Muscle of leg (tissue), 11 donors: ENCODE results near the gene CAPZB. TPM values are rescaled to one million over a fixed set of nuclear protein-coding genes. Genes with fewer than 3 reads are reported as not detected.

Source experiments
- DNase-seq: peaks from one replicate; pipeline ENCODE4 v3.0.0; 2013
- H3K27ac ChIP-seq: one replicate; pipeline ENCODE4 v1.5.1; 2013; ENCODE audit warnings: mild to moderate bottlenecking, low read length, control low read depth
- H3K27me3 ChIP-seq: one replicate; pipeline ENCODE4 v1.6.1; 2013; ENCODE audit warnings: low read length; ENCODE audit not compliant: control insufficient read depth, insufficient read depth
- H3K36me3 ChIP-seq: one replicate; pipeline ENCODE4 v1.6.1; 2013; ENCODE audit warnings: low read length; ENCODE audit not compliant: control insufficient read depth, insufficient read depth
- H3K4me1 ChIP-seq: one replicate; pipeline ENCODE4 v1.6.1; 2013; ENCODE audit warnings: low read length; ENCODE audit not compliant: control insufficient read depth, insufficient read depth
- H3K4me3 ChIP-seq: one replicate; pipeline ENCODE4 v1.5.1; 2013; ENCODE audit warnings: low read length, control low read depth
- H3K9me3 ChIP-seq: replicated peaks from 2 replicates; pipeline ENCODE4 v1.6.1; 2013; ENCODE audit warnings: low read depth, low read length; ENCODE audit not compliant: control insufficient read depth
- WGBS: methylation state at CpG from one replicate; pipeline ENCODE4 v1.1.5; 2013; ENCODE audit warnings: missing lambda C conversion rate; ENCODE audit not compliant: insufficient coverage; 5-methylcytosine and 5-hydroxymethylcytosine counted together
- polyA plus RNA-seq, 8 donors: library from polyadenylated mRNA; unstranded; fragments of 120-200 nt; gene quantifications; one replicate each; pipeline versions ENCODE4 v1.2.1 to v1.2.3, GENCODE V29; 2013; ENCODE audit warnings: inconsistent platforms in 1 of 8, low replicate concordance in 1 of 8; ENCODE audit not compliant: insufficient read length in 8 of 8, insufficient read depth in 1 of 8
- total RNA-seq: library from RNA; stranded (reverse); fragments of 120-200 nt; gene quantifications from one replicate; pipeline ENCODE4 v1.2.4, GENCODE V29; 2013

CAPZB gene
- total and polyA plus RNA-seq, 9 donors = 85.8 to 296 (median 267) TPM

- DNase-seq = peak; percentile 53
- no peaks in the 10 kb centered on the region for H3K27me3 ChIP-seq
- peaks cover 42% of the 10 kb centered on the region for H3K4me1 ChIP-seq
- 41% methylated on average over 2 of the region's 3 CpGs for WGBS
- no peaks in the 10 kb centered on the region for H3K9me3 ChIP-seq
- H3K36me3 ChIP-seq = peaks cover 11% of the 10 kb centered on the region
- H3K27ac ChIP-seq = no peak overlapping the region
- H3K4me3 ChIP-seq = no peak overlapping the region
These were observed 83.8 kb downstream of the CAPZB start for GRCh38 chr1:19401535-19401889.

- no peak overlapping the region for H3K4me3 ChIP-seq
- H3K4me1 ChIP-seq = peaks cover 37% of the 10 kb centered on the region
- no peak overlapping the region for H3K27ac ChIP-seq
- H3K9me3 ChIP-seq = no peaks in the 10 kb centered on the region
- WGBS = 43% methylated on average over 6 of the region's 7 CpGs
- no peaks in the 10 kb centered on the region for H3K27me3 ChIP-seq
- H3K36me3 ChIP-seq = peaks cover 14% of the 10 kb centered on the region
- DNase-seq = no peak
These were observed 84.3 kb downstream of the CAPZB start for GRCh38 chr1:19400875-19401534.

GRCh38 chr1:19400192-19400611 lies 85.1 kb downstream of the CAPZB start:
- no peak for DNase-seq
- H3K4me3 ChIP-seq = no peak overlapping the region
- no CpG with 5 or more reads among the region's 11 CpGs for WGBS
- no peaks in the 10 kb centered on the region for H3K27me3 ChIP-seq
- H3K9me3 ChIP-seq = no peaks in the 10 kb centered on the region
- peaks cover 34% of the 10 kb centered on the region for H3K4me1 ChIP-seq
- H3K36me3 ChIP-seq = peaks cover 18% of the 10 kb centered on the region
- no peak overlapping the region for H3K27ac ChIP-seq

- no peak overlapping the region for H3K4me3 ChIP-seq
- H3K27ac ChIP-seq = no peak overlapping the region
- peaks cover 28% of the 10 kb centered on the region for H3K4me1 ChIP-seq
- peaks cover 18% of the 10 kb centered on the region for H3K36me3 ChIP-seq
- no peak for DNase-seq
- no peaks in the 10 kb centered on the region for H3K9me3 ChIP-seq
- WGBS = 89% methylated on average over 3 of the region's 9 CpGs
- H3K27me3 ChIP-seq = no peaks in the 10 kb centered on the region
These were observed 87.0 kb downstream of the CAPZB start for GRCh38 chr1:19398309-19398760.

- WGBS = 92% methylated on average over 10 of the region's 13 CpGs
- H3K36me3 ChIP-seq = peaks cover 16% of the 10 kb centered on the region
- H3K27ac ChIP-seq = no peak overlapping the region
- no peak overlapping the region for H3K4me3 ChIP-seq
- H3K9me3 ChIP-seq = no peaks in the 10 kb centered on the region
- no peak for DNase-seq
- H3K27me3 ChIP-seq = no peaks in the 10 kb centered on the region
- peaks cover 35% of the 10 kb centered on the region for H3K4me1 ChIP-seq
These were observed 88.0 kb downstream of the CAPZB start for GRCh38 chr1:19397217-19397945.

GRCh38 chr1:19396280-19396679 lies 89.1 kb downstream of the CAPZB start:
- 87% methylated on average over 8 of the region's 13 CpGs for WGBS
- no peaks in the 10 kb centered on the region for H3K9me3 ChIP-seq
- peaks cover 35% of the 10 kb centered on the region for H3K4me1 ChIP-seq
- DNase-seq = no peak
- no peak overlapping the region for H3K27ac ChIP-seq
- H3K4me3 ChIP-seq = no peak overlapping the region
- H3K27me3 ChIP-seq = no peaks in the 10 kb centered on the region
- H3K36me3 ChIP-seq = peaks cover 16% of the 10 kb centered on the region

- peaks cover 16% of the 10 kb centered on the region for H3K36me3 ChIP-seq
- H3K4me1 ChIP-seq = peaks cover 38% of the 10 kb centered on the region
- no peak overlapping the region for H3K4me3 ChIP-seq
- no peaks in the 10 kb centered on the region for H3K27me3 ChIP-seq
- WGBS = 50% methylated on average over 16 of the region's 16 CpGs
- DNase-seq = no peak
- H3K9me3 ChIP-seq = no peaks in the 10 kb centered on the region
- H3K27ac ChIP-seq = no peak overlapping the region
These were observed 89.6 kb downstream of the CAPZB start for GRCh38 chr1:19395678-19396192.

GRCh38 chr1:19393046-19393445 lies 92.3 kb downstream of the CAPZB start:
- Histone ChIP-seq H3K27me3 (no peaks in the 10 kb centered on the region), H3K36me3 (peaks cover 12% of the 10 kb centered on the region), H3K27ac (no peak overlapping the region), H3K4me1 (peaks cover 36% of the 10 kb centered on the region), H3K9me3 (no peaks in the 10 kb centered on the region), H3K4me3 (no peak overlapping the region)
- DNase-seq = no peak
- 69% methylated on average over 11 of the region's 14 CpGs for WGBS

GRCh38 chr1:19392221-19392620 lies 93.1 kb downstream of the CAPZB start:
- WGBS = 75% methylated on average over 5 of the region's 9 CpGs
- Histone ChIP-seq H3K36me3 (peaks cover 6% of the 10 kb centered on the region), H3K4me3 (no peak overlapping the region), H3K9me3 (no peaks in the 10 kb centered on the region), H3K27ac (peak overlapping the region; percentile 88), H3K27me3 (no peaks in the 10 kb centered on the region), H3K4me1 (peaks cover 36% of the 10 kb centered on the region)
- DNase-seq = no peak

GRCh38 chr1:19391596-19391981 lies 93.8 kb downstream of the CAPZB start:
- 34% methylated on average over 8 of the region's 10 CpGs for WGBS
- no peak overlapping the region for H3K4me3 ChIP-seq
- H3K27me3 ChIP-seq = no peaks in the 10 kb centered on the region
- no peaks in the 10 kb centered on the region for H3K9me3 ChIP-seq
- peaks cover 41% of the 10 kb centered on the region for H3K4me1 ChIP-seq
- H3K27ac ChIP-seq = peak overlapping the region; percentile 88
- H3K36me3 ChIP-seq = peaks cover 6% of the 10 kb centered on the region
- no peak for DNase-seq
